ENCODE measurements around the gene ADAMTSL1. TPM values are rescaled to one million over a fixed set of nuclear protein-coding genes. Genes with fewer than 3 reads are reported as not detected.

The ADAMTSL1 gene
- total RNA-seq, 3 donors from 2014 or later, result 3.6 to 7.5 (median 4.2) TPM

- Histone ChIP-seq H3K36me3 (no peaks in the 10 kb centered on the region), H3K4me3 (no peak overlapping the region), H3K4me1 (no peaks in the 10 kb centered on the region), H3K27ac (no peak overlapping the region), H3K27me3 (no peaks in the 10 kb centered on the region), H3K9me3 (no peaks in the 10 kb centered on the region)
- no peak for DNase-seq (ENCODE audit: low spot score in 2 of 2)
- TF ChIP-seq POLR2AphosphoS5 (IDR thresholded peaks at IDR 0.05) (no peak), POLR2A (IDR thresholded peaks at IDR 0.05) (no peak)
- TF ChIP-seq, protein P1, sequence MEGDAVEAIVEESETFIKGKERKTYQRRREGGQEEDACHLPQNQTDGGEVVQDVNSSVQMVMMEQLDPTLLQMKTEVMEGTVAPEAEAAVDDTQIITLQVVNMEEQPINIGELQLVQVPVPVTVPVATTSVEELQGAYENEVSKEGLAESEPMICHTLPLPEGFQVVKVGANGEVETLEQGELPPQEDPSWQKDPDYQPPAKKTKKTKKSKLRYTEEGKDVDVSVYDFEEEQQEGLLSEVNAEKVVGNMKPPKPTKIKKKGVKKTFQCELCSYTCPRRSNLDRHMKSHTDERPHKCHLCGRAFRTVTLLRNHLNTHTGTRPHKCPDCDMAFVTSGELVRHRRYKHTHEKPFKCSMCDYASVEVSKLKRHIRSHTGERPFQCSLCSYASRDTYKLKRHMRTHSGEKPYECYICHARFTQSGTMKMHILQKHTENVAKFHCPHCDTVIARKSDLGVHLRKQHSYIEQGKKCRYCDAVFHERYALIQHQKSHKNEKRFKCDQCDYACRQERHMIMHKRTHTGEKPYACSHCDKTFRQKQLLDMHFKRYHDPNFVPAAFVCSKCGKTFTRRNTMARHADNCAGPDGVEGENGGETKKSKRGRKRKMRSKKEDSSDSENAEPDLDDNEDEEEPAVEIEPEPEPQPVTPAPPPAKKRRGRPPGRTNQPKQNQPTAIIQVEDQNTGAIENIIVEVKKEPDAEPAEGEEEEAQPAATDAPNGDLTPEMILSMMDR (IDR thresholded peaks at IDR 0.05), result no peak
- intact Hi-C loops (cut with DNase I; ENCODE audit: low total_unique reads), result no loop called here
Measured at GRCh38 chr9:18798106-18798505, 324.2 kb downstream of the ADAMTSL1 start.

DNA sequence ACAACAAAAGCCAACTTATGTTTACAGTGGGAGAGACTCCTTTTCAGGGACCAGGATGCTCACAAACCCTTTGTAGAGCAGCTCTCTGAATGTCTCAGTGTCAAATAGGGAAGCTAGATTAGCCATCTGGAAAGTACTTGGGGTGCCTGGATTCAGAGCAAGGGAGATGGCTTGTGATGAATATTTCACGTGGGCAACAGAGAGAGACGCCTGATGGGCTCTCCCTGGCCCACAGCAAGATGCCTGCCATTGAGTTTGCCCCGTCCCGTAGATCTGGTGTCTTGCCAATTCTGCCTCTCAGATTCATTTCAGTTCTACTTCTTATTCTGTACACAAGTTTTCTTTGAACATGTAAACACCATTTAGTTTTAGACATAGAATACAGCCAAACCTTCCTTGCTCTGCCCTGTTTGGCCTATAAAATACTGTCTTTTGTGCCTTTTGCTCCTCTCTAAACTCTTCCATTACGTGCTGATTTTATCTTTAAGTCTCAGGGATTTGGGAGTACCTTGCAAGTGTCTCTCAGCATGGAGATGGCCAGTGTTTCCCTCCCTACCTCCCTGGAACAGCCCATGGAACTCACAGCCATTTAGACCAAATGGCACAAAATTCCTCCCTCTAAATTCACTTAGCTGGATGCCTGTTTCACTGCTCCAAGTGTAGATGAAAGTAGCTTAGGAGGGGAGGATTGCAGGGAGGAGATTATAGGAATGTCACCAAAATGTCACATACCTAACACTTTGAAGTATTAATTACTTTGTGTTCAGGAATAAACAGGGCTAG is 324.7 kb downstream of the ADAMTSL1 start:
- Histone ChIP-seq H3K4me1 (no peaks in the 10 kb centered on the region), H3K27me3 (no peaks in the 10 kb centered on the region), H3K4me3 (no peak overlapping the region), H3K36me3 (no peaks in the 10 kb centered on the region), H3K9me3 (no peaks in the 10 kb centered on the region), H3K27ac (no peak overlapping the region)
- TF ChIP-seq, protein P1 (IDR thresholded peaks at IDR 0.05), result no peak
- TF ChIP-seq POLR2AphosphoS5 (IDR thresholded peaks at IDR 0.05) (no peak), POLR2A (IDR thresholded peaks at IDR 0.05) (no peak)
- intact Hi-C loops (cut with DNase I; ENCODE audit: low total_unique reads), result no loop called here
- DNase-seq (ENCODE audit: low spot score in 2 of 2), result no peak

DNA sequence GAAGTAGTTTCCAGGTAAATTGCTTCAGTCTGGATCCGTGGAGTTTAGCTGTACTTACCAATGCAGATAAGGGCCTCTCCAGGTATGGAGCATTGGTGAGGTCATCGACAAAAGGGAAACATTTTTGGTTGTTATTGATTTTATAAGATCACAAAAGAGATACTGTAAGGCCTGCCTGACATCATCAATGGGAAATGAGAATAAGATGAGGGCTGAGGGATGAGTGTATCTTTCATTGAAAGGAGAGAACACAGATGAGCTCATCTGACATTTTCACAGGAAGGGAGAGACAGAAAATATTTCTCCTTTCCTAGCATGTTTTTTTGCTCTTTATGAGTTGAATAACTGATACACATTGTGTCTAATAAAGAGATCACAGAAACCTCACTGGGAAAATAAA is 325.5 kb downstream of the ADAMTSL1 start:
- H3K27ac ChIP-seq, result no peak overlapping the region
- no peak for DNase-seq (ENCODE audit: low spot score in 2 of 2)
- TF ChIP-seq, protein P1 (IDR thresholded peaks at IDR 0.05), result no peak
- TF ChIP-seq POLR2AphosphoS5 (IDR thresholded peaks at IDR 0.05) (no peak), POLR2A (IDR thresholded peaks at IDR 0.05) (no peak)

GRCh38 chr9:18800579-18800978 is 326.6 kb downstream of the ADAMTSL1 start:
- no peak for DNase-seq (ENCODE audit: low spot score in 2 of 2)
- Histone ChIP-seq H3K27me3 (no peaks in the 10 kb centered on the region), H3K4me3 (no peak overlapping the region), H3K4me1 (no peaks in the 10 kb centered on the region), H3K9me3 (no peaks in the 10 kb centered on the region), H3K36me3 (no peaks in the 10 kb centered on the region), H3K27ac (no peak overlapping the region)
- intact Hi-C loops (cut with DNase I; ENCODE audit: low total_unique reads), result no loop called here
- TF ChIP-seq POLR2AphosphoS5 (IDR thresholded peaks at IDR 0.05), result no peak
- TF ChIP-seq, protein P1 (IDR thresholded peaks at IDR 0.05), result no peak
- no peak for TF ChIP-seq POLR2A (IDR thresholded peaks at IDR 0.05)

More for the DNA sequence above, 325.5 kb downstream of the ADAMTSL1 start:
- intact Hi-C loops (cut with DNase I; ENCODE audit: low total_unique reads), result no loop called here
- H3K4me3 ChIP-seq, result no peak overlapping the region
- H3K27me3 ChIP-seq, result no peaks in the 10 kb centered on the region
- H3K36me3 ChIP-seq, result no peaks in the 10 kb centered on the region
- no peaks in the 10 kb centered on the region for H3K9me3 ChIP-seq
- H3K4me1 ChIP-seq, result no peaks in the 10 kb centered on the region

DNA sequence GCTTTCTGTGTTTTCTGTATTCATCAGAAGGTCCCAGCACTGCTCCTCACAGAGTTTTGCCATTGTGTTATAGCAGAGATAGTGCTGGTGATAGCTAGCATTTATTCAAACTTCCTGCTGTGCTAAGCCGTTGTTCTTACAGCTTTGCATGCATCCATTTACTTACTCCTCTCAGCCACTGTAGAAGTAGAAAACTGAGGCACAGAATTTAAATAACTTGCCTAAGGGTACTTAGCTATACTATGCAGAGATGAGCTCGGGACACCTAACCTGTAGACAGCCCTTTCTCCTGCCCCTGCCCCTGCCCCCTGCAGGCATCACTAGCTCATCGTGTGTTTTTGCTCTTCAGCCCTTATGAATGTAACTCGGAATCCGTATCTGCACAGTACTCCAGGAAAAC is 331.4 kb downstream of the ADAMTSL1 start:
- Histone ChIP-seq H3K36me3 (no peaks in the 10 kb centered on the region), H3K27me3 (no peaks in the 10 kb centered on the region), H3K9me3 (no peaks in the 10 kb centered on the region), H3K27ac (no peak overlapping the region), H3K4me3 (no peak overlapping the region), H3K4me1 (no peaks in the 10 kb centered on the region)
- no peak for DNase-seq (ENCODE audit: low spot score in 2 of 2)
- TF ChIP-seq POLR2AphosphoS5 (IDR thresholded peaks at IDR 0.05) (no peak), POLR2A (IDR thresholded peaks at IDR 0.05) (no peak)
- TF ChIP-seq, protein P1 (IDR thresholded peaks at IDR 0.05), result no peak
- intact Hi-C loops (cut with DNase I; ENCODE audit: low total_unique reads), result no loop called here
